ENCODE measurements around the gene PPP1CC.

PPP1CC gene

DNA sequence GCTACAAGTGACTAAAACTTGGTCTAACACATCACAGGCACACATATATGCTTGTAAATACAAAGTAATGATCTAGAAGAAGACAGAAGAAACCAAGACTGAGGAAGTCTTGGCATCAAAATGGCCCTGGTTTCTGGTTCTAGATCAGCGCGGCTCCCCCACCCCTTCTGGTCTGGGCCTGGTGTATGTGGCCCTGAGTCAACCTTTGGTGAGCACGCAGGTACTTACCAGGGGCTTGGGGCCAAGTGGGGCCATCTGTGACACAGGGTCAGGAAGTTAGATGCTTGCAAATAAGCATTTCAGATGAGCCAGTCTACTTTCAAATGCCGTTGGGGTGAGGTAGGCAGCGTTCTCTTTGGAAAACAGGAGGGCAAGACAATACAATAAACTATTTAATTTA is 40.6 kb downstream of the PPP1CC start:
- H3K36me3 ChIP-seq (ENCODE audit: control insufficient read depth, insufficient read depth, low read length): no peaks in the 10 kb centered on the region
- H3K27ac ChIP-seq (ENCODE audit: low read depth, low read length, severe bottlenecking): no peak overlapping the region
- WGBS, 2 experiments (ENCODE audit: insufficient coverage in 2 of 2): 89 to 98% methylated on average over 3 of the region's 5 CpGs
- no peak overlapping the region for H3K4me3 ChIP-seq (ENCODE audit: extremely low read depth, insufficient read depth, low read length, poor library complexity, severe bottlenecking)
- H3K9me3 ChIP-seq (ENCODE audit: control insufficient read depth, low read length): no peaks in the 10 kb centered on the region
- no peaks in the 10 kb centered on the region for H3K4me1 ChIP-seq (ENCODE audit: control insufficient read depth, insufficient read depth, low read length, poor library complexity, severe bottlenecking)

DNA sequence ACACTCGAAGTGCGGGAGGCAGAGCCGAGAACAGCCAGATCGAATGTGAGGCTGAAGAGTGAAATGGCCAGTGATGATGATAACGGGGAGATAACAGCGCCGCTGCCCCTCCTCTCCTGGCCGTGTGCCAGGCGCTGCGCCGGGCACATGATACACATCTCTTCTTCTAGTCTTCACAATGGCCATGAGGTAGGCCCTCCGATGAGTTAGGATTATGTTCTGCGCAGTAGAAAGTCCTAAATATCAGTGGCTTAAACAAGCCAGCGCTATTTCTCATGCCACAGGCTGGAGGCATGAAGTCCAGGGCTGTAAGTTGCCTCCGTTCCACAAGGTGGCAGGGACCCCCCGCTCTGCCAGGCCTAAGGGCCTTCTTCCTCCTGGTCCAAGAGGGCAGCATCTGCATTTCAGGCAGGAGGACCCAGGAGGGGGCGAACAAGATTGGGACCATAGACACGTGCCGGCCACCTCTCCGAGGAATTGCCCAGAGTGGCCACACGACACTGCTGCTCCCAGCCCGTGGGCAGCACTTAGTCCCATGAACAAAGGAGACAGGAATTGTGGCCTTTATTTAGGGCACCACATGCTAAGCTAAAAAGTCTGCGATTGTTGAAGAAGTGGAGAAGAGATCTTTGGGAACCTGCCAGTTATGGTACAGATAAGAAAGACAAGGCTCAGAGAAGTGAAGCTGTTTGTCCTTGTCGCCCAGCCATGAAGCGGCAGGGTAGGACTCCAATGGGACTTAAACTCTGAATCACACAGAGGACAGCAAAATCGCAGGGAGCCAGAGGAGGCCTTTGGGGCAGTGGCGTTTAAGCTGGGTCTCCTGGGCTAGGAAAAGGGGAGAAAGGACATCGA is 42.9 kb downstream of the PPP1CC start:
- 95 to 96% methylated on average over 25 of the region's 28 CpGs for WGBS, 2 experiments (ENCODE audit: insufficient coverage in 2 of 2)

DNA sequence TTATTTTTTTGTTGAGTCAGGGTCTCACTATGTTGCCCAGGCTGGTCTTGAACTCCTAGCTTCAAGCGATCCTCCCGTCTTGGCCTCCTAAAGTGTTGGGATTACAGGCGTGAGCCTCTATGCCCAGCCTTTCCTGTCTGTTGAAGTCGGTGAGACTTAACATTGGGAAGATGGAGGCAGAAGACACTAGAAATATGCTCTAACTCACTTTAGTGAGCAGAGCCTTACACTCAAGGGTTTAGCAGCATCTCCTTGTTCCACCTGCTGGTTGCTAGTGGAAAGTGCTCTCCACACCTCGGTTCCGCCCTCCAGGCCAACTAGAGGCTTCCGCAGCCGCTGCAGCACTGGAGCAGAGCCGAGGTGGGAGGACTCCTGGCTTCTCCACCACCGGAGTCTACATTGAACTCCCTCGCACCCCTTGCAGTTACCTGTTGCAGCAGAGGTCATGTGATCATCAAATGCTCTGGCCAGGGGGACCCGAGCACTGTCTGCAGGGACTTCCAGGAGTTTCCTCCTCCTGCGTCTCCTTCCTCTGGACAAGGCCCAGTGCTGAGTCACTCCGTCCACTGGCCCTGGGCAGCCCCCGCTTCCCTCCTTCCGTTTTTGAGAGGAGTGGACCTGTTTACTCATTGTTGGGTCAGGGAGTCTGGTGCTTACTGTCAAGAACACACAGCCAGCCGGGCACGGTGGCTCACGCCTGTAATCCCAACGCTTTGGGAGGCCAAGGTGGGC is 44.4 kb downstream of the PPP1CC start:
- no peak overlapping the region for H3K4me3 ChIP-seq (ENCODE audit: extremely low read depth, insufficient read depth, low read length, poor library complexity, severe bottlenecking)
- H3K9me3 ChIP-seq (ENCODE audit: control insufficient read depth, low read length): no peaks in the 10 kb centered on the region

More for the DNA sequence above, 42.9 kb downstream of the PPP1CC start:
- H3K4me3 ChIP-seq (ENCODE audit: extremely low read depth, insufficient read depth, low read length, poor library complexity, severe bottlenecking): no peak overlapping the region
- H3K27ac ChIP-seq (ENCODE audit: low read depth, low read length, severe bottlenecking): no peak overlapping the region
- H3K9me3 ChIP-seq (ENCODE audit: control insufficient read depth, low read length): no peaks in the 10 kb centered on the region
- H3K36me3 ChIP-seq (ENCODE audit: control insufficient read depth, insufficient read depth, low read length): no peaks in the 10 kb centered on the region
- H3K4me1 ChIP-seq (ENCODE audit: control insufficient read depth, insufficient read depth, low read length, poor library complexity, severe bottlenecking): no peaks in the 10 kb centered on the region

DNA sequence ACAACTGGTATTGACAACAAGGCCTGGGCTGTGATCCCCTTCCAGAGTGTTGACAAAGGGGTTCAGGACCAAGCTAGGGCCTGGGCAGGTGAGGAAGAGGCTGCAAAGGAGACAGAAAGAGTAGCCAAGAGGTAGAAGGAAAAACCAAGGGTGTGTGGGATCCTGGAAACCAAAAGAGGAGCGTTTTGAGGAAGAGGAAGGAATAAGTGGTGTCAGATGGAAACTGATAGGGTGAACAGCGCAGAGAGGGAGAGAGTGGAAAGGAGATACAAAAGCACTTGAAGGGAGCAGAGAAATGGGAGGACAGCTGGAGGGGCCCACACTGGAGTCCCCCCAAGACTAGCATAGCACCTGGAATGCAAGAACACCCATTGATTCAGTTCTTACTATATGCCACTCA is 45.5 kb downstream of the PPP1CC start:
- Histone ChIP-seq H3K36me3 (ENCODE audit: control insufficient read depth, insufficient read depth, low read length) (no peaks in the 10 kb centered on the region), H3K4me1 (ENCODE audit: control insufficient read depth, insufficient read depth, low read length, poor library complexity, severe bottlenecking) (no peaks in the 10 kb centered on the region), H3K4me3 (ENCODE audit: extremely low read depth, insufficient read depth, low read length, poor library complexity, severe bottlenecking) (no peak overlapping the region), H3K27ac (ENCODE audit: low read depth, low read length, severe bottlenecking) (no peak overlapping the region), H3K9me3 (ENCODE audit: control insufficient read depth, low read length) (no peaks in the 10 kb centered on the region)
- 87 to 100% methylated on average over 1 to 2 of the region's 2 CpGs for WGBS, 2 experiments (ENCODE audit: insufficient coverage in 2 of 2)

More for the DNA sequence above, 44.4 kb downstream of the PPP1CC start:
- Histone ChIP-seq H3K27ac (ENCODE audit: low read depth, low read length, severe bottlenecking) (peak overlapping the region; percentile 62), H3K4me1 (ENCODE audit: control insufficient read depth, insufficient read depth, low read length, poor library complexity, severe bottlenecking) (no peaks in the 10 kb centered on the region), H3K36me3 (ENCODE audit: control insufficient read depth, insufficient read depth, low read length) (no peaks in the 10 kb centered on the region)
- WGBS, 2 experiments (ENCODE audit: insufficient coverage in 2 of 2): 39 to 62% methylated on average over 9 to 17 of the region's 20 CpGs

DNA sequence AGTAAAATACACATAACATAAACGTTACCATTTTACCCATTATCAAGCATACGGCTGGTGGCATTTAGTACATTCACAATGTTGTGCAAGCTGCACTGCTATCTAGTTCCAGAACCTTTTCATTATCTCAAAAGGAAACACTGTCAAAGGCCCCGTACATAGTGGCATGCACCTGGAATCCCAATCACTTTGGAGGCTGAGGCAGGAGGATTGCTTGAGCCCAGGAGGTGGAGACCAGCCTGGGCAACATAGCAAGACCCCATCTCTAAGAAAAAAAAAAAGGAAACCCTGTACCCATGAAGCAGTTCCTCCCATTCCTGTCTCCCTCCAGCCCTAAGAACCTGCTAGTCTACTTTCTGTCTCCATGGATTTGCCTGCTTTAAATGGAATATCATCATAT is 46.4 kb downstream of the PPP1CC start:
- Histone ChIP-seq H3K4me3 (ENCODE audit: extremely low read depth, insufficient read depth, low read length, poor library complexity, severe bottlenecking) (no peak overlapping the region), H3K9me3 (ENCODE audit: control insufficient read depth, low read length) (no peaks in the 10 kb centered on the region), H3K4me1 (ENCODE audit: control insufficient read depth, insufficient read depth, low read length, poor library complexity, severe bottlenecking) (no peaks in the 10 kb centered on the region), H3K36me3 (ENCODE audit: control insufficient read depth, insufficient read depth, low read length) (no peaks in the 10 kb centered on the region), H3K27ac (ENCODE audit: low read depth, low read length, severe bottlenecking) (no peak overlapping the region)
- 94 to 100% methylated on average over 2 to 3 of the region's 3 CpGs for WGBS, 2 experiments (ENCODE audit: insufficient coverage in 2 of 2)

DNA sequence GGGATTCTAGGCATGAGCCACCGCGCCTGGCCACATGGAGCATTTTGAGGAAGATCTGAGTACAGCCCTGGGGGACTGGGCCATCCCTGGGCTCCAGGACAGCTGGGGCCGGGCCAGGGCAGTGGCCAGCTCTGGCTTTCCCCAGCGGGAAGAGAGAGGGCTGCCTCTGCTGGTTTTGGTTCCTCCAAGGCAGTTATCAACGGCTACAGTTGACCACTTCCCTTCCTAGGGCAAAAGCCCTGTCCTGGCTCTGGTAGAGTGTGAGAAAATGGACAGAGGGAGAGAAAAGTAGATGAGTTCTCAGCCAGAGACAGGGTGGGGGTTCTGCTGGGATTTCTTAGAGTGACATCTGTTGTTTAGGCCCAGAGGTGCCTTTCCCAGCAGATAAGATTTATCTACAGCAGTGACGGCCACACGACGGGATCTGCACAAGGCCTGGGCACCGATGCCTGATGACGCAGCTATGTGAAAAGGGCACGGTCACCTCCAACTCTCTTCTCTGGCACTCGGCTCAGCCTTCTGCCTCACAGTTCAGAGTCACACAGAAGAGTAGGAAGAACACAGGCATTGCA is 48.3 kb downstream of the PPP1CC start:
- H3K4me1 ChIP-seq (ENCODE audit: control insufficient read depth, insufficient read depth, low read length, poor library complexity, severe bottlenecking): no peaks in the 10 kb centered on the region
- 87 to 88% methylated on average over 10 of the region's 12 CpGs for WGBS, 2 experiments (ENCODE audit: insufficient coverage in 2 of 2)
- no peak overlapping the region for H3K4me3 ChIP-seq (ENCODE audit: extremely low read depth, insufficient read depth, low read length, poor library complexity, severe bottlenecking)
- H3K27ac ChIP-seq (ENCODE audit: low read depth, low read length, severe bottlenecking): no peak overlapping the region
- H3K9me3 ChIP-seq (ENCODE audit: control insufficient read depth, low read length): no peaks in the 10 kb centered on the region
- H3K36me3 ChIP-seq (ENCODE audit: control insufficient read depth, insufficient read depth, low read length): no peaks in the 10 kb centered on the region

DNA sequence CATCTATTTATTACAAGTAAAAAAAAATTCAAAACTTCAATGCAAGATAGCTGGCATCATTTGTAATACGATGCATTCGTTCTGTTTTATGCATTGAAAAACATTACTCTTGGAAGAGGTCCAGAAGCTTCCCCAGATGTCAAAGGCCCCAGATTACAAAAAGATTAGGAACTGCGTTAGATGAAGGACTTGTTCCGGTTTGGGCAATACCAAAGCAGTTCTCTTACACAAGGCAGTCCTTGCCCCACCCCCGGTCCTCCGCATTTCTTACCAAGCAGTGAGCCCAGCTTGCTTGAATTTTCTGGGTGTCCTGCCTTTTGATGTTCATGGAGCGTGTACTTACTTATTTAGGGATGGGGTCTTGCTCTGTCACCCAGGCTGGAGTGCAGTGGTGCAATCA is 49.0 kb downstream of the PPP1CC start:
- WGBS, 2 experiments (ENCODE audit: insufficient coverage in 2 of 2): 89 to 96% methylated on average over 6 of the region's 7 CpGs
- Histone ChIP-seq H3K9me3 (ENCODE audit: control insufficient read depth, low read length) (no peaks in the 10 kb centered on the region), H3K4me3 (ENCODE audit: extremely low read depth, insufficient read depth, low read length, poor library complexity, severe bottlenecking) (no peak overlapping the region), H3K4me1 (ENCODE audit: control insufficient read depth, insufficient read depth, low read length, poor library complexity, severe bottlenecking) (no peaks in the 10 kb centered on the region), H3K27ac (ENCODE audit: low read depth, low read length, severe bottlenecking) (no peak overlapping the region), H3K36me3 (ENCODE audit: control insufficient read depth, insufficient read depth, low read length) (no peaks in the 10 kb centered on the region)

DNA sequence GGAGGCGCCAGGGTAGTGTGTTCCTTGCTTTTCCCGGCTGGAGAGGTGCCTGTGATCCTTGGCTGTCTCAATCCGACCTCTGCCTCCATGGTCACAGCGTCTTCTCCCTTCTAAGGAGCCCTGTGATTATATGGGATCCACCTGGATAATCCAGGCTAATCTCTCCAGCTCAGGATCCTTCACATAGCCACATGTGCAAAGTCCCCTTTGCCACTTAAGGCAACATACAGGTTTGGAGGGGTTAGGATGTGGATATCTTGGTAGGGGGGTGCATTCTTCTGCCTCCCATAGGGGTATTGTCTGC is 52.6 kb downstream of the PPP1CC start:
- no peak overlapping the region for H3K4me3 ChIP-seq (ENCODE audit: extremely low read depth, insufficient read depth, low read length, poor library complexity, severe bottlenecking)
- 64 to 90% methylated on average over 2 to 4 of the region's 4 CpGs for WGBS, 2 experiments (ENCODE audit: insufficient coverage in 2 of 2)
- no peaks in the 10 kb centered on the region for H3K4me1 ChIP-seq (ENCODE audit: control insufficient read depth, insufficient read depth, low read length, poor library complexity, severe bottlenecking)
- no peak overlapping the region for H3K27ac ChIP-seq (ENCODE audit: low read depth, low read length, severe bottlenecking)
- no peaks in the 10 kb centered on the region for H3K9me3 ChIP-seq (ENCODE audit: control insufficient read depth, low read length)
- no peaks in the 10 kb centered on the region for H3K36me3 ChIP-seq (ENCODE audit: control insufficient read depth, insufficient read depth, low read length)

DNA sequence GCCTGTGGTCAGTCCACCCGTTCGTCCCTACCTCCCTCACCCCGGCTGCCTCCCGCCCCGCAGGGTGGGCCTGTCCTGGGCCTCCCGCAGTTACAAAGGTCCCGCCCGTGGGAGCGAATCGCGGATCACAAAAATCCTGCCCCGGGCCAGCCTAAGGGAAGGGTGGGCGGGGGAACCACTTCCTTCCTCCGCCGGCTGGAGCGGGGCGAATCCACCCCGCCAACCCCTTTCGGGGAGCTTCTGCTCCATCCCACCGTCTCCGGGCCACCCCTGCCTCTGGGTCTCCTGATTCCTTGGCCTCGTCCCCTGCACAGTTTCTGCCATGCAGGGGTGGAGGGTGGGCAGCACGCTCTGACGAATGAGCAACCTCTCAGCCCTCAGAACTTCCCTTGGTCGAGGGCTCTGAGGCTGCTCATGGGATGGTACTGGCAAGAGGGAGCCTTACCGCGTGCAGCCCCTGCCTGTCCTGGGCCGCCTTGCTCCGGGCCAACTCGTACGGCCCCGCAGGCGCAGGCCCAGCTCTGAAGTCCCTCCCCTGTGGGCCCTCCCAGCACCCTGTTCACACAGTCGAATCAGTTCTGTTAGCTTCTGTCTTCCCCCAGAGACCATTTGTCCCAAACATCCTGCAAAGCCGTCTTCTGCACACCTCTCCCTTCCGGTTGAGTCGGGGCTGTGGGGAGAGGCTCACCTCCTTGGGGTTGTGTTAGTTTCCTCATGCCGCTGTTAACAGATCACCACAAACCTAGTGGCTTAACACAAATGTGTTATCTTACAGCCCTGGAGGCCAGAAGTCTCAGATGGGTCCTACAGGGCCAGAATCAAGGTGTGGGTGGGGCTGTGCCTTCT is 53.2 kb downstream of the PPP1CC start:
- no peaks in the 10 kb centered on the region for H3K9me3 ChIP-seq (ENCODE audit: control insufficient read depth, low read length)
- 3 to 13% methylated on average over 19 to 26 of the region's 38 CpGs for WGBS, 2 experiments (ENCODE audit: insufficient coverage in 2 of 2)
- H3K4me3 ChIP-seq (ENCODE audit: extremely low read depth, insufficient read depth, low read length, poor library complexity, severe bottlenecking): peak overlapping the region; percentile 48
- H3K27ac ChIP-seq (ENCODE audit: low read depth, low read length, severe bottlenecking): peak overlapping the region; percentile 79
- no peaks in the 10 kb centered on the region for H3K4me1 ChIP-seq (ENCODE audit: control insufficient read depth, insufficient read depth, low read length, poor library complexity, severe bottlenecking)
- H3K36me3 ChIP-seq (ENCODE audit: control insufficient read depth, insufficient read depth, low read length): no peaks in the 10 kb centered on the region

DNA sequence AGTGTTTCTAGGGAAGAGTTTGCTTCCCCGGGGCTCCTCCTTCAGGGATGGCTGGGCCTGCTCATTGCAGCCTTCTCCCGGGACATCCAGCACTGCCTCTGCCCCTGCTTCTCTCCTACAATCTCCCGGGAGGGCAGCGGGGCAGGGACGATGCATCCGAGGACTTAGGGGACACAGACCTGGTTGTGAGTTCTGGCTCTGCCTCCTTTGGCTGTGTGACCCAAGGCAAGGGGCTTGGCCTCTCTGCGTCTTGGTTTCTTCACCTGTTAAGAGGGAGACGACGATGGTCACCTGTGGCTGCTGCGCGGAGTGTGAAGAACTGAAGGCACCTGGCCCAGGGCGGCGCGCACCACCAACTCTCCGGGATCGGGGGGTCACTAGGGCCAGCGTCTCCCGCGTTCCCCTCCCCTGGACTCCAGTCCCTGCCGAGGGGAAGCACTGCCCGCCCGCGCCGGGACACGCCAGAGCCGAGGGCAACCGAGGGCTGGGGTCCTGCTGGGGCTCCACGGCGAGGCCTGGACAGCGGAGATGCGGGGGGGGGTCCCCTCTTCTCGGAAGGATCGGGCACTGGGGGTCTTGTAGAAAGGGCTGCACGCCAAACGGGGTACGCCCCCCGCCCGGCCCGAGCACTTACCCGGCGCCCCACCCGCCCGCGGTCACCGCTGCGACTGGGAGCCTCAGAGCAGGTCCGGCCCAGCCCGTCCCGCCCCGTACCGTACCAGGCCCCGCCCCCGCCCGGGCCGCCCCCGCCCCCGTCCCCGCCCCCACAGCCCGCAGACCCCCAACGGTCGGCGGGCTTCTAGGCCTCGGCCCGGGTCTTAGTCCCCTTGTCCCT is 54.0 kb downstream of the PPP1CC start, which contains the start of gene HVCN1:
Gene HVCN1, minus strand, starts transcription at position 670 of the 835 bp plus-strand sequence. CDS start 5,870 bp downstream, outside the sequence.
- no peaks in the 10 kb centered on the region for H3K36me3 ChIP-seq (ENCODE audit: control insufficient read depth, insufficient read depth, low read length)
- no peaks in the 10 kb centered on the region for H3K4me1 ChIP-seq (ENCODE audit: control insufficient read depth, insufficient read depth, low read length, poor library complexity, severe bottlenecking)
- 9% methylated on average over 26 to 32 of the region's 64 CpGs for WGBS, 2 experiments (ENCODE audit: insufficient coverage in 2 of 2)
- H3K4me3 ChIP-seq (ENCODE audit: extremely low read depth, insufficient read depth, low read length, poor library complexity, severe bottlenecking): peak within 1 kb of the TSS; percentile 48
- peak within 1 kb of the TSS; percentile 79 for H3K27ac ChIP-seq (ENCODE audit: low read depth, low read length, severe bottlenecking)
- H3K9me3 ChIP-seq (ENCODE audit: control insufficient read depth, low read length): no peaks in the 10 kb centered on the region
